ENCODE results near the gene TULP4.
A peak's percentile ranks its signal among the peaks of the same experiment; 100 is the strongest.

TULP4 gene

DNA sequence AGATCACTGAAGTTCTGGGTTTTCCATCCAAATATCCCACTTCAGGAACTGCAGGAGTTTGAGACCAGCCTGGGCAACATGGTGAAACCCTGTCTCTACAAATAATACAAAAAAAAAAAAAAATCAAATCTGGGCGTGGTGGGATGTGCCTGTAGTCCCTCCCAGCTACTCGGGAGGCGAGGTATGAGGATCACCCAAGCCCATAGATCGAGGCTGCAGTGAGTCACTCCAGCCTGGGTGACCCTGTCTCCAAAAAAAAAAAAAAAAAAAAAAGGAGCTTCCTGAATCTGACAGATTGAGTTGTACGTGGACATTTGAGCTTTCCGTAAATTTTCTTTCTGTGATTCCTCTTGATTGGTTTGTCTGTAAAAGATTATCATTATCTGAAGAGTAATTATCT, 55.6 kb downstream of the TULP4 start:
- Histone ChIP-seq H3K4me1 (ENCODE audit: control insufficient read depth, insufficient read depth, low read length) (no peaks in the 10 kb centered on the region), H3K4me3 (ENCODE audit: low read depth, low read length) (no peak overlapping the region), H3K36me3 (ENCODE audit: control insufficient read depth in 2 of 2, insufficient read depth in 1 of 2, low read length in 2 of 2) (no peaks in the 10 kb centered on the region; a peak in 1 of 3 replicates), H3K9me3 (ENCODE audit: control insufficient read depth, insufficient read depth, low read depth, low read length) (no peaks in the 10 kb centered on the region), H3K27ac (ENCODE audit: extremely low read depth, low read depth, low read length) (no peak overlapping the region)
- TF ChIP-seq ZNF658 (tag by site-specific recombination; IDR thresholded peaks at IDR 0.05), result no peak
- TF ChIP-seq, protein P1, sequence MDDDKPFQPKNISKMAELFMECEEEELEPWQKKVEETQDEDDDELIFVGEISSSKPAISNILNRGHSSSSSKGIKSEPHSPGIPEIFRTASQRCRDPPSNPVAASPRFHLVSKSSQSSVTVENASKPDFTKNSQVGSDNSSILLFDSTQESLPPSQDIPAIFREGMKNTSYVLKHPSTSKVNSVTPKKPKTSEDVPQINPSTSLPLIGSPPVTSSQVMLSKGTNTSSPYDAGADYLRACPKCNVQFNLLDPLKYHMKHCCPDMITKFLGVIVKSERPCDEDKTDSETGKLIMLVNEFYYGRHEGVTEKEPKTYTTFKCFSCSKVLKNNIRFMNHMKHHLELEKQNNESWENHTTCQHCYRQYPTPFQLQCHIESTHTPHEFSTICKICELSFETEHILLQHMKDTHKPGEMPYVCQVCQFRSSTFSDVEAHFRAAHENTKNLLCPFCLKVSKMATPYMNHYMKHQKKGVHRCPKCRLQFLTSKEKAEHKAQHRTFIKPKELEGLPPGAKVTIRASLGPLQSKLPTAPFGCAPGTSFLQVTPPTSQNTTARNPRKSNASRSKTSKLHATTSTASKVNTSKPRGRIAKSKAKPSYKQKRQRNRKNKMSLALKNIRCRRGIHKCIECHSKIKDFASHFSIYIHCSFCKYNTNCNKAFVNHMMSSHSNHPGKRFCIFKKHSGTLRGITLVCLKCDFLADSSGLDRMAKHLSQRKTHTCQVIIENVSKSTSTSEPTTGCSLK (tag by site-specific recombination; IDR thresholded peaks at IDR 0.05), result no peak
- no peak for TF ChIP-seq ZNF121 (tag by site-specific recombination; IDR thresholded peaks at IDR 0.05)
- POLR2A ChIA-PET, result no interaction called here
- CTCF ChIA-PET, result interaction anchor here (0.7 to 0.8 kb wide), 2 partner anchors 162 to 561 kb away, joined by 3 to 4 read pairs; no protein-coding TSS in a partner anchor

DNA sequence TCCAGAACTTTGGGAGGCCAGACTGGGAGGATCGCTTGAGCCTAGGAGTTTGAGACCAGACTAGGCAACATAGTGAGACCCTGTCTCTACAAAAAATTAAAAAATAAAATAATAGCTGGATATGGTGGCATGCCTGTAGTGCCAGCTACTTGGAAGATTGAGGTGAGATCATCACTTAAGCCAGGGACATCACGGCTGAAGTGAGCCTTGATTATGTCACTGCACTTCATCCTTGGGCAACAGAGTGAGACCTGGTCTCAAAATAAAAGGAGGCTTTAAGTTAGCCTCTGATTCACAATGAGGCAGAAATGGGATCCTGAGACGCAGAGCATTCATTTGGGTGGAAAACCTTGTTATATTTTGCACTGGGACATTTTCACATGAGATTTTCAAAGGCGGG, 57.0 kb downstream of the TULP4 start:
- Histone ChIP-seq H3K4me1 (ENCODE audit: control insufficient read depth, insufficient read depth, low read length) (no peaks in the 10 kb centered on the region), H3K36me3 (ENCODE audit: control insufficient read depth in 2 of 2, insufficient read depth in 1 of 2, low read length in 2 of 2) (no peaks in the 10 kb centered on the region), H3K4me3 (ENCODE audit: low read depth, low read length) (no peak overlapping the region), H3K9me3 (ENCODE audit: control insufficient read depth, insufficient read depth, low read depth, low read length) (no peaks in the 10 kb centered on the region), H3K27ac (ENCODE audit: extremely low read depth, low read depth, low read length) (no peak overlapping the region)
- TF ChIP-seq ZNF629 (tag by site-specific recombination; IDR thresholded peaks at IDR 0.05), result peak; percentile 86
- no peak for TF ChIP-seq SCRT1 (tag by site-specific recombination; IDR thresholded peaks at IDR 0.05; ENCODE audit: borderline replicate concordance)
- TF ChIP-seq ZNF660 (tag by site-specific recombination; IDR thresholded peaks at IDR 0.05), result peak; percentile 7; the same call in 1 of the 2 replicates
- TF ChIP-seq MYNN (tag by site-specific recombination; IDR thresholded peaks at IDR 0.05; ENCODE audit: borderline replicate concordance), result 0 out of 2 replicates have a peak, but pooled peaks have one; percentile 3
- TF ChIP-seq ZNF600 (tag by site-specific recombination; IDR thresholded peaks at IDR 0.05), result peak; percentile 38; the same call in 1 of the 2 replicates
- TF ChIP-seq, protein P2, sequence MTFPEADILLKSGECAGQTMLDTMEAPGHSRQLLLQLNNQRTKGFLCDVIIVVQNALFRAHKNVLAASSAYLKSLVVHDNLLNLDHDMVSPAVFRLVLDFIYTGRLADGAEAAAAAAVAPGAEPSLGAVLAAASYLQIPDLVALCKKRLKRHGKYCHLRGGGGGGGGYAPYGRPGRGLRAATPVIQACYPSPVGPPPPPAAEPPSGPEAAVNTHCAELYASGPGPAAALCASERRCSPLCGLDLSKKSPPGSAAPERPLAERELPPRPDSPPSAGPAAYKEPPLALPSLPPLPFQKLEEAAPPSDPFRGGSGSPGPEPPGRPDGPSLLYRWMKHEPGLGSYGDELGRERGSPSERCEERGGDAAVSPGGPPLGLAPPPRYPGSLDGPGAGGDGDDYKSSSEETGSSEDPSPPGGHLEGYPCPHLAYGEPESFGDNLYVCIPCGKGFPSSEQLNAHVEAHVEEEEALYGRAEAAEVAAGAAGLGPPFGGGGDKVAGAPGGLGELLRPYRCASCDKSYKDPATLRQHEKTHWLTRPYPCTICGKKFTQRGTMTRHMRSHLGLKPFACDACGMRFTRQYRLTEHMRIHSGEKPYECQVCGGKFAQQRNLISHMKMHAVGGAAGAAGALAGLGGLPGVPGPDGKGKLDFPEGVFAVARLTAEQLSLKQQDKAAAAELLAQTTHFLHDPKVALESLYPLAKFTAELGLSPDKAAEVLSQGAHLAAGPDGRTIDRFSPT (tag by site-specific recombination; IDR thresholded peaks at IDR 0.05), result 0 out of 2 replicates have a peak, but pooled peaks have one; percentile 34
- TF ChIP-seq ZNF366 (tag by site-specific recombination; conservative IDR thresholded peaks at IDR 0.05), result 0 out of 2 replicates have a peak, but pooled peaks have one; percentile 39
- no peak for TF ChIP-seq BCL11B (tag by site-specific recombination; IDR thresholded peaks at IDR 0.05; ENCODE audit: low read depth)
- no peak for TF ChIP-seq ZNF654 (tag by site-specific recombination; IDR thresholded peaks at IDR 0.05; ENCODE audit: low read depth)
- TF ChIP-seq, protein P3, sequence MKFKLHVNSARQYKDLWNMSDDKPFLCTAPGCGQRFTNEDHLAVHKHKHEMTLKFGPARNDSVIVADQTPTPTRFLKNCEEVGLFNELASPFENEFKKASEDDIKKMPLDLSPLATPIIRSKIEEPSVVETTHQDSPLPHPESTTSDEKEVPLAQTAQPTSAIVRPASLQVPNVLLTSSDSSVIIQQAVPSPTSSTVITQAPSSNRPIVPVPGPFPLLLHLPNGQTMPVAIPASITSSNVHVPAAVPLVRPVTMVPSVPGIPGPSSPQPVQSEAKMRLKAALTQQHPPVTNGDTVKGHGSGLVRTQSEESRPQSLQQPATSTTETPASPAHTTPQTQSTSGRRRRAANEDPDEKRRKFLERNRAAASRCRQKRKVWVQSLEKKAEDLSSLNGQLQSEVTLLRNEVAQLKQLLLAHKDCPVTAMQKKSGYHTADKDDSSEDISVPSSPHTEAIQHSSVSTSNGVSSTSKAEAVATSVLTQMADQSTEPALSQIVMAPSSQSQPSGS (tag by site-specific recombination; IDR thresholded peaks at IDR 0.05; ENCODE audit: low read depth), result peak; percentile 26; the same call in 1 of the 2 replicates
- TF ChIP-seq ZBTB21 (tag by site-specific recombination; IDR thresholded peaks at IDR 0.05), result peak; percentile 72
- POLR2A ChIA-PET, result no interaction called here
- CTCF ChIA-PET, result interaction anchor here (1.4 kb wide), 2 partner anchors 12 to 148 kb away, joined by 5 read pairs; no protein-coding TSS in a partner anchor

DNA sequence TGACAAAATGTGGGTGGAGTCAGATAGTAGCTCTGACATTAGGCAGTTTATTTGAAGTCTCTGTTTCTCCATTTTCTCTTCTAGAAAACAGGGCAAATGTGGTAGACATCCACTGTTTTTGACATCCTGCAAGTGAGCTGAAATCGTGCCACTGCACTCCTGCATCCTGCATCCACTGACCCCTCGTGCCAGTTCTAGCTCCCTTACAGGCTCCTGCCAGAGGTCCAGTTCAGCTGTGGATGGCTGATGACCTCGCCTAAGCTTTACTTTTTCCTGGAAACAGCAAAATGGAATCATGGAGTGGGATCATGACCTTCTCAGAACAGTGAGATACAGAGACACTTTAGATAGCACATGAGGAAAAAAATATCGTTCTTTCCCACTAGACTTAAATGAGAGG, 58.5 kb downstream of the TULP4 start:
- no peaks in the 10 kb centered on the region for H3K36me3 ChIP-seq (ENCODE audit: control insufficient read depth in 2 of 2, insufficient read depth in 1 of 2, low read length in 2 of 2)
- no peak overlapping the region for H3K27ac ChIP-seq (ENCODE audit: extremely low read depth, low read depth, low read length)
- no peaks in the 10 kb centered on the region for H3K9me3 ChIP-seq (ENCODE audit: control insufficient read depth, insufficient read depth, low read depth, low read length)
- ChIA-PET POLR2A (no interaction called here), CTCF (interaction anchor here (0.6 to 1.4 kb wide), 4 partner anchors 11 to 292 kb away, joined by 3 to 5 read pairs (median 3); no protein-coding TSS in a partner anchor)
- H3K4me3 ChIP-seq (ENCODE audit: low read depth, low read length), result no peak overlapping the region
- H3K4me1 ChIP-seq (ENCODE audit: control insufficient read depth, insufficient read depth, low read length), result no peaks in the 10 kb centered on the region
- TF ChIP-seq ZNF701 (tag by site-specific recombination; IDR thresholded peaks at IDR 0.05) (no peak), ZNF549 (tag by site-specific recombination; IDR thresholded peaks at IDR 0.05) (no peak), SALL2 (tag by site-specific recombination; IDR thresholded peaks at IDR 0.05; ENCODE audit: borderline replicate concordance) (no peak), ZNF10 (tag by site-specific recombination; IDR thresholded peaks at IDR 0.05) (no peak), SP2 (tag by site-specific recombination; IDR thresholded peaks at IDR 0.05) (no peak), ZNF19 (tag by site-specific recombination; IDR thresholded peaks at IDR 0.05; ENCODE audit: low read depth) (no peak), ZNF184 (tag by site-specific recombination; IDR thresholded peaks at IDR 0.05) (no peak), ZNF146 (tag by site-specific recombination; IDR thresholded peaks at IDR 0.05) (no peak)
- TF ChIP-seq, protein P4, sequence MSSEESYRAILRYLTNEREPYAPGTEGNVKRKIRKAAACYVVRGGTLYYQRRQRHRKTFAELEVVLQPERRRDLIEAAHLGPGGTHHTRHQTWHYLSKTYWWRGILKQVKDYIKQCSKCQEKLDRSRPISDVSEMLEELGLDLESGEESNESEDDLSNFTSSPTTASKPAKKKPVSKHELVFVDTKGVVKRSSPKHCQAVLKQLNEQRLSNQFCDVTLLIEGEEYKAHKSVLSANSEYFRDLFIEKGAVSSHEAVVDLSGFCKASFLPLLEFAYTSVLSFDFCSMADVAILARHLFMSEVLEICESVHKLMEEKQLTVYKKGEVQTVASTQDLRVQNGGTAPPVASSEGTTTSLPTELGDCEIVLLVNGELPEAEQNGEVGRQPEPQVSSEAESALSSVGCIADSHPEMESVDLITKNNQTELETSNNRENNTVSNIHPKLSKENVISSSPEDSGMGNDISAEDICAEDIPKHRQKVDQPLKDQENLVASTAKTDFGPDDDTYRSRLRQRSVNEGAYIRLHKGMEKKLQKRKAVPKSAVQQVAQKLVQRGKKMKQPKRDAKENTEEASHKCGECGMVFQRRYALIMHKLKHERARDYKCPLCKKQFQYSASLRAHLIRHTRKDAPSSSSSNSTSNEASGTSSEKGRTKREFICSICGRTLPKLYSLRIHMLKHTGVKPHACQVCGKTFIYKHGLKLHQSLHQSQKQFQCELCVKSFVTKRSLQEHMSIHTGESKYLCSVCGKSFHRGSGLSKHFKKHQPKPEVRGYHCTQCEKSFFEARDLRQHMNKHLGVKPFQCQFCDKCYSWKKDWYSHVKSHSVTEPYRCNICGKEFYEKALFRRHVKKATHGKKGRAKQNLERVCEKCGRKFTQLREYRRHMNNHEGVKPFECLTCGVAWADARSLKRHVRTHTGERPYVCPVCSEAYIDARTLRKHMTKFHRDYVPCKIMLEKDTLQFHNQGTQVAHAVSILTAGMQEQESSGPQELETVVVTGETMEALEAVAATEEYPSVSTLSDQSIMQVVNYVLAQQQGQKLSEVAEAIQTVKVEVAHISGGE (tag by site-specific recombination; conservative IDR thresholded peaks at IDR 0.05; ENCODE audit: low read depth), result no peak

All from HEK293 (cell line).